ENCODE measurements around the gene ALOX12.

The ALOX12 gene

GRCh38 chr17:7011415-7011814 lies 15.6 kb downstream of the ALOX12 start:
- no peak for TF ChIP-seq CTCF (conservative IDR thresholded peaks at IDR 0.05; ENCODE audit: low read length)
- no peak for DNase-seq (ENCODE audit: low read depth)
- H3K4me3 ChIP-seq (ENCODE audit: low read length) = peak overlapping the region; percentile 96

- no peak for TF ChIP-seq CTCF (conservative IDR thresholded peaks at IDR 0.05; ENCODE audit: low read length)
- peak overlapping the region; percentile 96 for H3K4me3 ChIP-seq (ENCODE audit: low read length)
- no peak for DNase-seq (ENCODE audit: low read depth)
Measured at GRCh38 chr17:7011942-7012254, 16.0 kb downstream of the ALOX12 start.

- peak; percentile 98 for DNase-seq (ENCODE audit: low read depth)
- peak; percentile 46 for TF ChIP-seq CTCF (conservative IDR thresholded peaks at IDR 0.05; ENCODE audit: low read length)
- peak overlapping the region; percentile 96 for H3K4me3 ChIP-seq (ENCODE audit: low read length)
Measured at GRCh38 chr17:7014261-7014994, 18.6 kb downstream of the ALOX12 start.

GRCh38 chr17:7014995-7015958 lies 19.4 kb downstream of the ALOX12 start:
- DNase-seq (ENCODE audit: low read depth) = peak; percentile 59
- TF ChIP-seq CTCF (conservative IDR thresholded peaks at IDR 0.05; ENCODE audit: low read length) = no peak
- H3K4me3 ChIP-seq (ENCODE audit: low read length) = peak overlapping the region; percentile 86

- no peak overlapping the region for H3K4me3 ChIP-seq (ENCODE audit: low read length)
- no peak for TF ChIP-seq CTCF (conservative IDR thresholded peaks at IDR 0.05; ENCODE audit: low read length)
- DNase-seq (ENCODE audit: low read depth) = no peak
Measured at GRCh38 chr17:7016418-7016817, 20.6 kb downstream of the ALOX12 start.

GRCh38 chr17:7016886-7017826 lies 21.3 kb downstream of the ALOX12 start:
- DNase-seq (ENCODE audit: low read depth) = no peak
- no peak overlapping the region for H3K4me3 ChIP-seq (ENCODE audit: low read length)
- TF ChIP-seq CTCF (conservative IDR thresholded peaks at IDR 0.05; ENCODE audit: low read length) = no peak
